ENCODE data around the gene OSBPL1A.

- TF ChIP-seq CTCF (IDR thresholded peaks at IDR 0.05): no peak
- no peak for TF ChIP-seq POLR2A (IDR thresholded peaks at IDR 0.05)
Measured at GRCh38 chr18:24197412-24197811, 200.2 kb downstream of the OSBPL1A start.

Measured in esophagus squamous epithelium (tissue), 4 donors.